ENCODE results near the gene IGSF3.

IGSF3 gene

GRCh38 chr1:116679828-116680628 is 12.5 kb upstream of the IGSF3 start:
- H3K4me3 ChIP-seq (replicated peaks; ENCODE audit: low read depth, low read length), result no peak overlapping the region
- H3K36me3 ChIP-seq (ENCODE audit: control insufficient read depth, insufficient read depth, low read length), result no peaks in the 10 kb centered on the region
- DNase-seq (ENCODE audit: extremely low read depth, insufficient read length), result no peak
- TF ChIP-seq CTCF (IDR thresholded peaks at IDR 0.05; ENCODE audit: insufficient read depth, low read length, poor library complexity, severe bottlenecking), result no peak
- no peaks in the 10 kb centered on the region for H3K27me3 ChIP-seq (replicated peaks; ENCODE audit: control insufficient read depth, insufficient read depth, low read length)

GRCh38 chr1:116679091-116679827 is 11.7 kb upstream of the IGSF3 start:
- no peaks in the 10 kb centered on the region for H3K36me3 ChIP-seq (ENCODE audit: control insufficient read depth, insufficient read depth, low read length)
- TF ChIP-seq CTCF (IDR thresholded peaks at IDR 0.05; ENCODE audit: insufficient read depth, low read length, poor library complexity, severe bottlenecking), result no peak
- no peak overlapping the region for H3K4me3 ChIP-seq (replicated peaks; ENCODE audit: low read depth, low read length)
- H3K27me3 ChIP-seq (replicated peaks; ENCODE audit: control insufficient read depth, insufficient read depth, low read length), result no peaks in the 10 kb centered on the region
- DNase-seq (ENCODE audit: extremely low read depth, insufficient read length), result no peak

GRCh38 chr1:116678732-116679090 is 11.2 kb upstream of the IGSF3 start:
- Histone ChIP-seq H3K4me3 (replicated peaks; ENCODE audit: low read depth, low read length) (no peak overlapping the region), H3K27me3 (replicated peaks; ENCODE audit: control insufficient read depth, insufficient read depth, low read length) (no peaks in the 10 kb centered on the region), H3K36me3 (ENCODE audit: control insufficient read depth, insufficient read depth, low read length) (no peaks in the 10 kb centered on the region)
- TF ChIP-seq CTCF (IDR thresholded peaks at IDR 0.05; ENCODE audit: insufficient read depth, low read length, poor library complexity, severe bottlenecking), result no peak
- DNase-seq (ENCODE audit: extremely low read depth, insufficient read length), result no peak

GRCh38 chr1:116677474-116678062 is 10.0 kb upstream of the IGSF3 start:
- TF ChIP-seq CTCF (IDR thresholded peaks at IDR 0.05; ENCODE audit: insufficient read depth, low read length, poor library complexity, severe bottlenecking), result no peak
- H3K27me3 ChIP-seq (replicated peaks; ENCODE audit: control insufficient read depth, insufficient read depth, low read length), result no peaks in the 10 kb centered on the region
- H3K4me3 ChIP-seq (replicated peaks; ENCODE audit: low read depth, low read length), result no peak overlapping the region
- no peaks in the 10 kb centered on the region for H3K36me3 ChIP-seq (ENCODE audit: control insufficient read depth, insufficient read depth, low read length)
- DNase-seq (ENCODE audit: extremely low read depth, insufficient read length), result no peak

GRCh38 chr1:116676291-116676690 is 8.8 kb upstream of the IGSF3 start:
- TF ChIP-seq CTCF (IDR thresholded peaks at IDR 0.05; ENCODE audit: insufficient read depth, low read length, poor library complexity, severe bottlenecking), result no peak
- Histone ChIP-seq H3K36me3 (ENCODE audit: control insufficient read depth, insufficient read depth, low read length) (no peaks in the 10 kb centered on the region), H3K4me3 (replicated peaks; ENCODE audit: low read depth, low read length) (no peak overlapping the region), H3K27me3 (replicated peaks; ENCODE audit: control insufficient read depth, insufficient read depth, low read length) (no peaks in the 10 kb centered on the region)
- DNase-seq (ENCODE audit: extremely low read depth, insufficient read length), result no peak

Data from GM06990 (cell line).